Stimulated activated CD8-positive, alpha-beta memory T cell treated with anti-CD3 and anti-CD28 coated beads, Interleukin-7, amount 100 ng/mL, for 24 hours (primary cell): ENCODE data around the gene HMCN1.
"Not testable (repeated sequence)": the region's sequence is repeated elsewhere in the genome, so short reads cannot be mapped to it uniquely, and the experiment has no call there.

ENCODE experiments used
- DNase-seq: peaks from one replicate; pipeline ENCODE4 v3.0.0-alpha.2; 2020; ENCODE audit warnings: low read depth

Gene HMCN1

GRCh38 chr1:185853739-185854138 is 119.5 kb downstream of the HMCN1 start:
- DNase-seq: no peak

GRCh38 chr1:185856482-185856881 is 122.3 kb downstream of the HMCN1 start:
- no peak for DNase-seq

- DNase-seq: no peak
Measured at GRCh38 chr1:185857442-185857841, 123.3 kb downstream of the HMCN1 start.

- DNase-seq: no peak
Measured at GRCh38 chr1:185860311-185860710, 126.1 kb downstream of the HMCN1 start.

GRCh38 chr1:185860859-185861258 is 126.7 kb downstream of the HMCN1 start:
- DNase-seq: no peak

GRCh38 chr1:185861630-185862029 is 127.4 kb downstream of the HMCN1 start:
- DNase-seq: no peak

- DNase-seq: no peak
Measured at GRCh38 chr1:185862235-185862634, 128.0 kb downstream of the HMCN1 start.

- no peak for DNase-seq
Measured at GRCh38 chr1:185864331-185864730, 130.1 kb downstream of the HMCN1 start.

- no peak for DNase-seq
Measured at GRCh38 chr1:185864889-185865517, 130.8 kb downstream of the HMCN1 start.

- no peak for DNase-seq
Measured at GRCh38 chr1:185869590-185869989, 135.4 kb downstream of the HMCN1 start.

- DNase-seq: no peak
Measured at GRCh38 chr1:185871627-185872150, 137.5 kb downstream of the HMCN1 start.

GRCh38 chr1:185874246-185874645 is 140.1 kb downstream of the HMCN1 start:
- DNase-seq: no peak

GRCh38 chr1:185880330-185880729 is 146.1 kb downstream of the HMCN1 start:
- DNase-seq: no peak

- no peak for DNase-seq
Measured at GRCh38 chr1:185880779-185881333, 146.7 kb downstream of the HMCN1 start.

GRCh38 chr1:185886046-185886445 is 151.9 kb downstream of the HMCN1 start:
- no peak for DNase-seq

- no peak for DNase-seq
Measured at GRCh38 chr1:185886671-185887070, 152.5 kb downstream of the HMCN1 start.

- DNase-seq: not testable (repeated sequence)
Measured at GRCh38 chr1:185892831-185893403, 158.7 kb downstream of the HMCN1 start.

GRCh38 chr1:185894791-185895190 is 160.6 kb downstream of the HMCN1 start:
- no peak for DNase-seq

GRCh38 chr1:185895208-185895900 is 161.2 kb downstream of the HMCN1 start:
- DNase-seq: no peak

GRCh38 chr1:185896863-185897262 is 162.7 kb downstream of the HMCN1 start:
- no peak for DNase-seq

GRCh38 chr1:185906186-185906585 is 172.0 kb downstream of the HMCN1 start:
- DNase-seq: no peak

- no peak for DNase-seq
Measured at GRCh38 chr1:185907246-185907645, 173.1 kb downstream of the HMCN1 start.

- DNase-seq: no peak
Measured at GRCh38 chr1:185911978-185912377, 177.8 kb downstream of the HMCN1 start.
